HG02938 (cell line): ENCODE measurements around the gene RASA4B.
A peak's percentile ranks its signal among the peaks of the same experiment; 100 is the strongest.
"Not testable (repeated sequence)": the region's sequence is repeated elsewhere in the genome, so short reads cannot be mapped to it uniquely, and the experiment has no call there.

Experiments used
- ATAC-seq: cut with Tn5 transposase; IDR thresholded peaks from one replicate; pipeline ENCODE4 v1.9.1; 2021; ENCODE audit warnings: mild to moderate bottlenecking, moderate library complexity; ENCODE audit not compliant: unreplicated experiment

RASA4B gene

GRCh38 chr7:102455596-102455995 is 62.0 kb downstream of the RASA4B start:
- ATAC-seq, result no peak

GRCh38 chr7:102454932-102455331 is 62.6 kb downstream of the RASA4B start:
- ATAC-seq, result not testable (repeated sequence)

GRCh38 chr7:102454468-102454867 is 63.1 kb downstream of the RASA4B start:
- ATAC-seq, result no peak

- no peak for ATAC-seq
Measured at GRCh38 chr7:102453319-102453718, 64.3 kb downstream of the RASA4B start.

- ATAC-seq, result no peak
Measured at GRCh38 chr7:102452451-102452850, 65.1 kb downstream of the RASA4B start.

- ATAC-seq, result no peak
Measured at GRCh38 chr7:102451371-102452054, 66.1 kb downstream of the RASA4B start.

GRCh38 chr7:102450242-102450641 is 67.3 kb downstream of the RASA4B start:
- no peak for ATAC-seq

GRCh38 chr7:102449136-102449535 is 68.4 kb downstream of the RASA4B start:
- no peak for ATAC-seq

- no peak for ATAC-seq
Measured at GRCh38 chr7:102447311-102447710, 70.3 kb downstream of the RASA4B start.

GRCh38 chr7:102446387-102447156 is 71.0 kb downstream of the RASA4B start:
- no peak for ATAC-seq

- ATAC-seq, result no peak
Measured at GRCh38 chr7:102445674-102446071, 71.9 kb downstream of the RASA4B start.

- ATAC-seq, result peak; percentile 42
Measured at GRCh38 chr7:102444961-102445673, 72.5 kb downstream of the RASA4B start.

- ATAC-seq, result no peak
Measured at GRCh38 chr7:102439963-102440795, 77.4 kb downstream of the RASA4B start.

- ATAC-seq, result no peak
Measured at GRCh38 chr7:102436118-102436517, 81.5 kb downstream of the RASA4B start.

GRCh38 chr7:102434039-102434486 is 83.5 kb downstream of the RASA4B start:
- no peak for ATAC-seq

- no peak for ATAC-seq
Measured at GRCh38 chr7:102433219-102434038, 84.1 kb downstream of the RASA4B start, which contains the start of gene ORAI2. Gene ORAI2, plus strand, starts transcription at chr7:102433575. Its CDS starts 5,382 bp downstream, at chr7:102438957.
